ENCODE results near the gene VPS39.

DNA sequence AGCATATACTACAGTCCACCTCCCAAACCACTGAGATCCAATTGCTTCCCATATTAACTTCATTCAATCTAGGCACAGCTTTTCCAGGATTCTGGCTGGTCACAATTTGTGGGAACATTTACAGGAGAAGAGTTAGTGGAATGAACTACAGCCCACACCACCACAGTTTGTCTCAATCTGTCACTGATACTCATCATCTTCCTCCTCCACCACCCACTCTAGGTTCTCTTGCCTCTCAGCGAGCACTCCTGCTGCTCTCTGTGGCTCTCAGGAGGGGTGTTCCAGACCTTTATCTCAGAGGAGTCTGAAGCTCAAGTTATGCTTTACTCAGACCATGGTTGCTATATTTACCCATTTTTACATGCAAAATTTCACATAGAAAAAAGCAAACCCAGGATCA lies 87.8 kb downstream of the VPS39 start:
- TF ChIP-seq, protein P1, sequence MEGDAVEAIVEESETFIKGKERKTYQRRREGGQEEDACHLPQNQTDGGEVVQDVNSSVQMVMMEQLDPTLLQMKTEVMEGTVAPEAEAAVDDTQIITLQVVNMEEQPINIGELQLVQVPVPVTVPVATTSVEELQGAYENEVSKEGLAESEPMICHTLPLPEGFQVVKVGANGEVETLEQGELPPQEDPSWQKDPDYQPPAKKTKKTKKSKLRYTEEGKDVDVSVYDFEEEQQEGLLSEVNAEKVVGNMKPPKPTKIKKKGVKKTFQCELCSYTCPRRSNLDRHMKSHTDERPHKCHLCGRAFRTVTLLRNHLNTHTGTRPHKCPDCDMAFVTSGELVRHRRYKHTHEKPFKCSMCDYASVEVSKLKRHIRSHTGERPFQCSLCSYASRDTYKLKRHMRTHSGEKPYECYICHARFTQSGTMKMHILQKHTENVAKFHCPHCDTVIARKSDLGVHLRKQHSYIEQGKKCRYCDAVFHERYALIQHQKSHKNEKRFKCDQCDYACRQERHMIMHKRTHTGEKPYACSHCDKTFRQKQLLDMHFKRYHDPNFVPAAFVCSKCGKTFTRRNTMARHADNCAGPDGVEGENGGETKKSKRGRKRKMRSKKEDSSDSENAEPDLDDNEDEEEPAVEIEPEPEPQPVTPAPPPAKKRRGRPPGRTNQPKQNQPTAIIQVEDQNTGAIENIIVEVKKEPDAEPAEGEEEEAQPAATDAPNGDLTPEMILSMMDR (IDR thresholded peaks at IDR 0.05), result no peak
- TF ChIP-seq POLR2A (IDR thresholded peaks at IDR 0.05), result no peak
